ENCODE data around the gene NPW.
A peak's percentile ranks its signal among the peaks of the same experiment; 100 is the strongest.

Gene NPW

GRCh38 chr16:2002406-2003230, 17.0 kb upstream of the NPW start:
- DNase-seq (ENCODE audit: extremely low spot score): no peak
- CTCF ChIA-PET: no interaction called here
- POLR2A ChIA-PET: interaction anchor here (1.2 to 1.4 kb wide), 3 partner anchors 19 to 45 kb away, joined by 3 to 4 read pairs (median 4); partner anchors contain the start of genes GFER, NTHL1, RPS2 and TSC2
- no peak for TF ChIP-seq BHLHE40 (IDR thresholded peaks at IDR 0.05; ENCODE audit: borderline replicate concordance)
- TF ChIP-seq HDGF (IDR thresholded peaks at IDR 0.05; ENCODE audit: borderline replicate concordance): no peak
- no peak for TF ChIP-seq LEF1 (IDR thresholded peaks at IDR 0.05; ENCODE audit: borderline replicate concordance)
- TF ChIP-seq ARNT (IDR thresholded peaks at IDR 0.05): no peak
- TF ChIP-seq PKNOX1 (IDR thresholded peaks at IDR 0.05): no peak
- TF ChIP-seq TARDBP (IDR thresholded peaks at IDR 0.05): no peak
- no peak for TF ChIP-seq CTBP1 (IDR thresholded peaks at IDR 0.05; ENCODE audit: borderline replicate concordance)
- TF ChIP-seq FOXA1 (IDR thresholded peaks at IDR 0.05): no peak

DNA sequence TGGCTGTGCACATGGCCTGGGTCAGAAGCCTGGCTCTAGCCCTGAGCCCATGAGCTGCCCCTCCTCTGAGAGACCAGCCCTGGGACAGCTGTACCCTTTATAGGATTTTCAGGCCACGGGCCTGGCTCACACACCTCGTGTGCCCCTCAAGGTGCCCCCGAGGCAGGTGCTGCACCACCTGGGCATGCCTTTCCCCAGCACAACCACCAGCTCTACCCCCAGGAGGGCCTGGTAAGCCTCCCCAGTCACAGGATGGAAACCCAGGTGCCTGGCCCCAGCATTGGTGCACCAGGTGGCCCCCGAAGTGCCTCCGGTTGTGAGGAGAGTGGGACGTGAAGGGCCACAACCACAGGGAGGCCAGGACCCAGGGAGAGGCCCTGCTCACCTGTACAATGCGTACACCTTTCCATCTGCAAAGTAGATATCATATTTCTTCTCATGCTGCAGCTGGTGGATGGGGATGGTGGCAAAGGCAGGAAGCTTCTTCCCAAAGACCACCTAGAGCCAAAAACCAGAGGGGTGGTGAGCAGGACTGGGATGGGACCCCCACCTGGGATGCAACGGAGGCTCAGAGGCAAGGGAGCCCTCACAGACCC, 16.3 kb upstream of the NPW start:
- POLR2A ChIA-PET: interaction anchor here (0.9 to 3.1 kb wide), 8 partner anchors 12 to 152 kb away, joined by 4 to 23 read pairs (median 5); partner anchors contain the start of genes GFER, NTHL1, RPS2 and TBL3
- CTCF ChIA-PET: interaction anchor here (0.9 to 1.7 kb wide), 6 partner anchors 9 to 150 kb away, joined by 4 to 13 read pairs (median 6); partner anchors contain the start of gene NOXO1
- TF ChIP-seq CTBP1 (IDR thresholded peaks at IDR 0.05; ENCODE audit: borderline replicate concordance) (no peak), L3MBTL2 (conservative IDR thresholded peaks at IDR 0.05) (no peak), TARDBP (IDR thresholded peaks at IDR 0.05) (no peak), ARNT (IDR thresholded peaks at IDR 0.05) (no peak), FOXA1 (IDR thresholded peaks at IDR 0.05) (no peak), SUZ12 (IDR thresholded peaks at IDR 0.05) (no peak), ELF4 (IDR thresholded peaks at IDR 0.05) (no peak), ZNF384 (IDR thresholded peaks at IDR 0.05) (no peak), PKNOX1 (IDR thresholded peaks at IDR 0.05) (no peak), HDGF (IDR thresholded peaks at IDR 0.05; ENCODE audit: borderline replicate concordance) (no peak)
- no peak for DNase-seq (ENCODE audit: extremely low spot score)

DNA sequence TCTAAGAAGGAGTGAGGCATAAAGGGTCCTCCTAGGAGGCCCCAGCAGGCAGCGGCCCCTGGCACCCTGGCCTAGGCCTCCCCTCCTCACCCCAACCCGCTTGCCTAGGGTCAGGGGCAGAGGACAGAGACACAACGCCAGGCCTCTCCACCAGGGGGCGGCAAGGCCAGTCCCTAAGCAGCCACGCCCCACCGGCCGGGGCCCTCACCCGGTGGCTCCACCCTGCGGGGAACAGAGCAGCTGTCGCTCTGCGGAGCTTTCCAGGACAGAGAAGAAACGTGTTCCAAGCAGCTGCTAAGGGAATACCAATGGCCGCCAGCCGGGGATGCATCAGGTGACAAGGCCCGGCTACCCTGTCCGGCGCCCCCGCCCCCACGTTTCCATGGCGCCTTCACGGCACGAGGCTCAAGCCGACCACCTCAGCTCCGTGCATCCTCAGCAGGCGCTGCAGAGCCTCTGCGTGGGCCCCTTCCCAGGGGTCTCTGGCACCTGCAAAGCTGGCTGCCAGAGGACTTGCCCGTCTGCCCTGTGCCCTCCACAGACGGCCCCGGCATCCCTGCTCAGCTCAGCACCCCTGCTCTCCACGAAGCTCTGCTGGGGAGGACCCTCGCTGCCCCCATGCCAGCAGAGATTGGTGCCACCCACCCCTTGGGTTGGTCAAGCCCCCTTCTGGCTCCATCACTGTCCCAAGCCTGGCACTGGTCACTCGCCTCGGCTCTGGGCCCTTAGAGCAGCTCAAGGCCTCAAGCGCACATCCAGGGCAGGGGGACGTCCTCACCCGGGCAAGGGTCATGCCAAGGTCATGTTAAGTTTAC, 15.6 kb upstream of the NPW start:
- peak; percentile 91 for DNase-seq (ENCODE audit: extremely low spot score)
- ChIA-PET POLR2A (interaction anchor here (0.7 to 3.1 kb wide), 10 partner anchors 10 to 151 kb away, joined by 3 to 23 read pairs (median 5); partner anchors contain the start of genes GFER, NTHL1, RPS2 and TBL3), CTCF (interaction anchor here (0.6 to 1.7 kb wide), 9 partner anchors 9 to 149 kb away, joined by 3 to 13 read pairs (median 5); partner anchors contain the start of gene NOXO1)
- no peak for TF ChIP-seq NFRKB (IDR thresholded peaks at IDR 0.05)
- no peak for TF ChIP-seq ELF4 (IDR thresholded peaks at IDR 0.05)
- TF ChIP-seq LEF1 (IDR thresholded peaks at IDR 0.05; ENCODE audit: borderline replicate concordance): no peak
- no peak for TF ChIP-seq FOXK2 (IDR thresholded peaks at IDR 0.05)
- TF ChIP-seq PKNOX1 (IDR thresholded peaks at IDR 0.05): peak; percentile 86
- TF ChIP-seq SP1 (IDR thresholded peaks at IDR 0.05): no peak

- CTCF ChIA-PET: interaction anchor here (0.7 to 1.7 kb wide), 5 partner anchors 10 to 135 kb away, joined by 3 to 13 read pairs (median 6); no protein-coding TSS in a partner anchor
- POLR2A ChIA-PET: interaction anchor here (1.4 to 3.1 kb wide), 4 partner anchors 10 to 150 kb away, joined by 4 to 23 read pairs (median 8); partner anchors contain the start of genes RPS2 and TRAF7
Observed at GRCh38 chr16:2004795-2005517, 14.6 kb upstream of the NPW start.

More at GRCh38 chr16:2004795-2005517, 14.6 kb upstream of the NPW start:
- DNase-seq (ENCODE audit: extremely low spot score): no peak
- TF ChIP-seq PKNOX1 (IDR thresholded peaks at IDR 0.05): no peak
- no peak for TF ChIP-seq FOXK2 (IDR thresholded peaks at IDR 0.05)
- no peak for TF ChIP-seq ELF4 (IDR thresholded peaks at IDR 0.05)
- no peak for TF ChIP-seq TARDBP (IDR thresholded peaks at IDR 0.05)
- TF ChIP-seq HDGF (IDR thresholded peaks at IDR 0.05; ENCODE audit: borderline replicate concordance): no peak
- no peak for TF ChIP-seq SP1 (IDR thresholded peaks at IDR 0.05)
- no peak for TF ChIP-seq ARNT (IDR thresholded peaks at IDR 0.05)
- TF ChIP-seq FOXA1 (IDR thresholded peaks at IDR 0.05): no peak
- no peak for TF ChIP-seq L3MBTL2 (conservative IDR thresholded peaks at IDR 0.05)
- no peak for TF ChIP-seq SUZ12 (IDR thresholded peaks at IDR 0.05)

Measured in HEK293T (cell line).